CD4-positive, alpha-beta T cell treated with Interferon alpha-2 for 1 hour (primary cell): Measurements from ENCODE around the gene ELMO2.

ENCODE experiments used
- DNase-seq, 2 donors: peaks; one replicate each; pipeline ENCODE4 v3.0.0-alpha.2; 2020 to 2022

ELMO2 gene

DNA sequence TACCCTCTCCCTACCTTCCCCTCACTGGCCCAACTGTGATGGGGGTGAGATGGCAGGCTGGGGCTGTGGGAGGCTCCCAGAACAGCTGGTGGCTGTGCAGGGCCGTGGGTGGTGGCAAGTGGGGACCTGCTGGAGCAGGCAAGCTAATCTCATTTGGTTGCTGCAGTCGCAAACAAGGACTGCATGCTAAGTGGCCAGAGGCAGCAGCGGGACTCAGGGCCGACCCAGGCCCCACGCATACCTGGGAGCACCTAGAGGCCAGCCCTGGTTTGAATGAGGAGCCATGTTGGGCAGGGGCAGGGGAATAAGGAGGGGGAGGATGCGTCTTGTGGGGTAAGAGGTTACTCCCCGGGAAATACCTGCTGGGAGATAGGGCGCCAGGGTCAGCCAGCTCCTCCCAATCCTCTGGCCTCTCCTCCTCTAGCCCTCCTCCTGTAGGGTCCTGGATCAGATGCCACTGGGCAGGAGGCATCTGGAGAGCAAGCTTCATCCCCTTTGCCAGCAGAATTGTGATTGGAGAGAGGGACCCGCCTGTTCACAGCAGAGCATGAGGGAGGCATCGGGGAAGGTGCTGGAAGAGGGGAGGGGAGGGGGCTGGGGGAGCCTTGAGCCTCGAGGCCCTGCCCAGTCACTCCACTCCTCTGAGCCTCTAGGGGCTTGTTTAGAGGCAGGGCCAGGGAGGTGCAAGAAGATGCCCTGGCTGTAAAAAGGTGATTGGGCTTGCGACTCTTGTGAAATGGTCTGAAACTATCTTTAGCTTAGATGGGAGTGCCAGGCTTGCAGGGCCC lies 73.8 kb downstream of the ELMO2 start:
- DNase-seq = no peak

DNA sequence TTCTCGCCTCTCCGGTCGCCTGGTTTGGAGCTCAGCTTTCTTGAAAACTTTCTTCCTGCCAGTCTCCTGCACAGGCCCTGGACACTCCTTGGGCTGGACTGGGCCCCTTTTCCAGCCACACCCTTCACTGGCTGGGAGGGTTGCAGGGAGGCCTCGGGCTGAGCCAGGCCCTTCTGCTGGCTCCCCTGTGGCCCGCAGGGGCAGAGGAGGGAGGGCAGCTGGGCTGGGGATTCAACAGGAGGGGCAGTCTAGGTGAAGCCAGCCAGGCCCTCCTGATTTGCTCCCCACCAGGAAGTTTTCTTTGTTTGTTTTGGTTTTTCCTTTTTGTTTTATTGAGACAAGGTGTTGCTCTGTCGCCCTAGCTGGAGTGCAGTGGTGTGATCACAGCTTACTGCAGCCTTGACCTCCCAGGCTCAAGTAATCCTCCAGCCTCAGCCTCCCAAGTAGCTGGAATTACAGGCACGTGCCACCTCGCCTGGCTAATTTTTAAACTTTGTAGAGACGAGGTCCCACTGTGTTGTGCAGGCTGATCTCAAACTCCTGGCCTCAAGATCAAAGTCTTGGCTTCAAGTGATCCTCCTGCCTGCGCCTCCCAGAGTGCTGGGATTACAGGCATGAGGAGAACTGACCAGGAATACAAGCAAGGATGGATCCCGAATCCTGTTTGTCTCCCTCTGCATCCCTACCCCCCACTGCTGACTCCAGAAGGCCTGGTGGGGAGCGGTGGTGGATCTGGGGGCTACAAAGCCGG lies 74.6 kb downstream of the ELMO2 start:
- DNase-seq = no peak

DNA sequence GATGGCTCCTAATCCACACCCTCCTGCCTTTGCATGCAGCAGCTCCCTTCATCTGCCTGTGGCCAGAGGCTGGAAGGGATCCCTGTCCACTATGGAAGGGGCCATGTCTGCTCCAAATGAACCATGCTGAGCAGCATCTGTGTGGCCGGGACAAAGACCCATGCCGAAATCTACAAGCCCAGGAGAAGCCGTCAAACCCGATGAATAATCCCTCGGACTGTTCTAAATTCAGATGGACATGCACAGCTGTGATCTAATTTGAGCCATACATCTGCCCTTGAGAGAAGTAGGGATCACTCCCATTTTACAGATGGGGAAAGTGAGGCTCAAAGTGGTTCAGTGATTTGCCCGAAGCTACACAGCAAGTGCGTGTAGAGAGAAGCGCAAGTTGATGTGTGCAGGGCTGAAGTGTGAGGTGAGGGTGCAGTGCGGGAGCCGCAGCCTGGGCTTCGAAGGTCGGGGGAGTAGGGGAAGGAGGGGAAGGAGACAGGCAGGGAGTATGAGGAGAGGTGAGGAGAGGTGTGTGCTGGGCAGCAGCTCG lies 75.5 kb downstream of the ELMO2 start:
- no peak for DNase-seq

DNA sequence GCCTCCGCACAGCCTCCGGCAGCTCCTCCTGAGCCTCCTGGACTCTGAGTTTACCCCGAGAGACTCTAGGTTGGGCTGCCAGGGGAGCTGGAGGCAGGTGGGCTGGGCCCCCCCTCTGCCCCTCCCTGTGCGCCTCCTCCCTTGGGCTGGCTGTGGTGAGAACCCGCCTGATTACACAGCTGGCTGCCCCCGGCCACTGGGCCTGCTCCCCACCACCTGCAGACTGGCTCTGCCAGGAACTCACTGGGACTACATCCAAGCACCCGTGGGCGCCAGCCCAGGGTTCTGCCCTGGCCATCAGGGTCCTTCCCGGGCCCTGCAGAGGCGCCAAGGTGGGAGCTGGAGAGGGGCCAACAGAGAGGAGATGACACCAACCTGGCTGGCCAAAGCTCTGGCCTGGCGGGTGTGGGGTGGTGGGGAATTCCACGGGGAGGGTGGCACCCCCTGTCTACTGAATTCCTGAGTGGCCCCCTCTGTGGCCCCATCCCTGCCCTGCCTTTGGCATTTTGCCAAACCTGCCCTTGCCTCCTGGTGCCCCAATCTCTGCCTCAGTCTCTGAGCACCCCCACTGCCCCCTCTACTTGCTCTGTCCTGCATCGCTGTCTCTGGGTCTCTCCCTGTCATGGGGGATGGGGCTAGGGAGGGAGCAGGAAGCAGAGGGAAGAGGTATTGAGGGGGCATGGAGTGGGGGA lies 76.2 kb downstream of the ELMO2 start:
- DNase-seq = no peak

DNA sequence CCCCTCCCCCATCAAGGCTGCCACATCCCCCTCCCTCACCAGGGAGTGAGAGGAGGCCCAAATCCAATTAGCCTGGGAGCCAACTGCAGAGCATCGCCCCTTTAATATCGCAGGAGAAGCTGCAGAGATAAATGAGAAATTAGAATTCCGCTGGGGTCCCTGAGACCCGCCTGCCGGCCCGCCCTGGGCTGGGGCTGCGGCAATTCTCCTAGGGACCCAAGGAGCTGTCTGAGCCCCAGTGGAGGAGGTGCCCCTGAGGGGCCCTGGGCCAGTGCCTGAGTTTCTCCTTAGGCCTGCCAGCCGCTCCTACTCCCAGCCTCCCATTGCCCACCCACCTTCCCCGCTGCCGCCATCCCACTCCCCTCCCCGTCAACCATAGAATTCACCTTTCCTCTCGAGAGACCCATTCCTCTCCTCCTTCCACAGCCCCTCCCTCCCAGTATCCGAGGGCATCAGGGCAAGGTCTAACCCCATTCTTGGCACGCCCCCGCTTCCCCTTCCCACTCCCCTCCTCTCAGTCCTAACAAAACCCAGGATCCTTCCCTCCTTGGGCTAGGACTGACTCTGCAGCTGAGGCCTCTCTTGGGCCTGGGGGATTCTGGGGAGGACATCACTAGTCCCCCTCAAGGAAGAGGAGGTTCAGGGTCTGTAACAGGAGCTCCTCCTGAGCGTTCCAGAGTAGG lies 78.1 kb downstream of the ELMO2 start:
- no peak for DNase-seq

DNA sequence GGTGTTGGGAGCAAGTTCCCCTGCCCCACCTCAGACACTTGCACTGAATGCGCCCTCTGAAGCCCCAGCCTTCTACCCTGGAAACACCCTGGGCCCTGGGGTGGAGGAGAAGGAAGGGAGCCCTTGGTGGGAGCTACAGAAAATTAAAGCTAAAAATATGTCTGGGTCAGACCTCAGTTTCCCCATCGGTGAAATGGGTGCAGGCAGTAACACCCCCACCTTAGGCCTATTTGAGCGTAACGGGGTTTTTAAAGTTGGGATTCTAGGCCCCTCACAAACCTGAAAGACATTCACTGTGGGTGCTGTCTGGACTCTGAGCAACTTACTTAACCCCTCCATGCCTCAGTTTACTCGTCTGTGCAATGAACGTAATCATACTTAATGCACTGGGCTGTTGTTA lies 78.9 kb downstream of the ELMO2 start:
- no peak for DNase-seq

- no peak for DNase-seq
Measured at GRCh38 chr20:46325789-46326188, 80.6 kb downstream of the ELMO2 start.

DNA sequence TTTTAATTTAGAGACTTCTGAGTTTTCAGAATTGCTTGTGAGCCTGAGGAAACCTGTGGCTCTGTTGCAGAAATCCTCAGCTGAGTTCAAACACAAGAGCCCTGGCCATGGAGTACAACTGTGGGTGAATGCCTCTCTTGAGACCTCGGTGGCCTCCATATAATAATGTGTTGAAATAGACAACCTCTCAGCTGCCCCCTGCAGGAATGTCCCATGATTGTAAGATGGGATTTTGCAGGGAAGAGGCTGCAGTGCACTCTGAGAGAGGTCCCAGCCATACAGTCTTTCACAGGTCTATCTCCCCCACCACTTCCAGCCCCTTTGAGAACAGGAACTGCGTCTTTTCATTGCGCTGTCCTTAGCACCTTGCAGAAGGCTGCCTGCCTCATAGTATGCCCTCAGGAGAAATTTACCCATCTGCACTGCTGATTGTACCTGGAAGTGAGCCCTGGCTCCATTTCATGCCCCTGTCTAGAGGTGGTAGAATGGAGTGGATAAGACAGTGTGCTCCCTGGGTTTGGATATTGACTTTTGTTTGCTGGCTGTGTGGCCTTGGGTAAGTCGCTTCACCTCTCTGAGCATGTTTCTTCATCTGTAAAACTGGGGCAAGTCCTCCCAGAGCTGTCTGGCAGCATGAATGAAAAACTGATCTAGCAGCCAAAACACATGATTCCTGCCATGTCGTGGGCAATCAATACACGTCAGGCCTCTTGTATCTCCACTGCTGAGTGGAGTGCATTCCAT lies 81.3 kb downstream of the ELMO2 start:
- no peak for DNase-seq

- no peak for DNase-seq
Measured at GRCh38 chr20:46324379-46324778, 82.0 kb downstream of the ELMO2 start.

- no peak for DNase-seq
Measured at GRCh38 chr20:46323557-46323956, 82.9 kb downstream of the ELMO2 start.

- DNase-seq = no peak
Measured at GRCh38 chr20:46322641-46323040, 83.8 kb downstream of the ELMO2 start.

GRCh38 chr20:46317685-46318177 lies 88.7 kb downstream of the ELMO2 start:
- no peak for DNase-seq

DNA sequence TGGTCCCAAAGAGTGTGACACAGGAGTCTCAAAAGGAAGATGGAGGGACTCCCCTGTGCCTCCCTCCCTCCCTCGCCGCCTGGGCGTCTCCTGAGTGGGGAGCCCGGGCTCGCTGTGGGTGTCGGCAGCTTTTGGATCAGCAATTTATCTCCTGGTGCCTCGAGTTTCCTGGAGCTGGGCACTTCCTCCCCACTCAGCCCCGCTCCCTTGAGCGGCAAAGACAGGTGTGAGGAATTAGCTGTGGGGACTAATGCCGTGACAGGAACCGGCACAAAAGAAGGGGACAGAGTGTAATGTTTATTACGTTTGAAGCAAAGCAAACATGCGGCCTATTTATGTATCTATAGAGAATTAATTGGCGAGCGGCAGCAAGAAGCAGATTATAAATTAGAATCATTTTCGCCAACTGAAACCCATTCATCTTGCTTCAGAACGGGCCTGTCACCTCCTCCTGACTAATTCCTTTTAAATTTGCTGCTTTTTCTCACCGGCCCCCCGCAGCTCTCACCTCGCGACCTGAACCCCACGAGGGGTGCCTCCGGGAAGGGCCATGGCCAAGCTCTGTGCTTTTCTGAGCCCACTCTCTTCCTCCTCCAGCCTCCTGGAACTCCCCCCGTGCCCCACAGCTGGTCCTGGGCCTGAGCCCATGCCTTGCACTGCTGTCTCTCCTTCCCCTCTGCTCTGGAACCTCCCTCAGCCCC lies 89.3 kb downstream of the ELMO2 start:
- no peak for DNase-seq
